Muscle of back (tissue), 10 donors: ENCODE data around the gene CEP57L1. TPM values are rescaled to one million over a fixed set of nuclear protein-coding genes. Genes with fewer than 3 reads are reported as not detected.

ENCODE experiments used
- polyA plus RNA-seq, 10 donors: library from polyadenylated mRNA; unstranded; fragments of 120-200 nt; gene quantifications; one replicate each; pipeline ENCODE4 v1.2.1, GENCODE V29; 2013; ENCODE audit not compliant: insufficient read length in 10 of 10

The CEP57L1 gene
- polyA plus RNA-seq, 10 donors, result 15.1 to 25.2 (median 19.7) TPM

Other genes with a start within 250 kb of the CEP57L1 start
- 10 to 100 TPM in 2 of 10 donors, 1 to 10 TPM in 8; 5.4 to 10.8 (median 7.7) TPM for gene ARMC2, start 247.1 kb upstream of the CEP57L1 start, polyA plus RNA-seq
- gene SESN1, start 661 bp upstream of the CEP57L1 start, polyA plus RNA-seq, result 10 to 100 TPM; 35.0 to 66.4 (median 52.8) TPM